Activated CD4-positive, alpha-beta T cell treated with anti-CD3 and anti-CD28 coated beads, Interleukin-2, amount 10 ng/mL, durations not matched to agents 24 days and 14 days (primary cell): ENCODE results near the gene REXO4. TPM values are rescaled to one million over a fixed set of nuclear protein-coding genes. Genes with fewer than 3 reads are reported as not detected.
"Not testable (repeated sequence)": the region's sequence is repeated elsewhere in the genome, so short reads cannot be mapped to it uniquely, and the experiment has no call there.

Source experiments
- DNase-seq: peaks from one replicate; pipeline ENCODE4 v3.0.0; 2022
- H3K27ac Mint-ChIP-seq: one replicate; pipeline ENCODE4 v1.8.0; 2022; ENCODE audit warnings: mild to moderate bottlenecking, mixed read lengths
- H3K27me3 Mint-ChIP-seq: one replicate; pipeline ENCODE4 v1.8.0; 2022; ENCODE audit warnings: mixed read lengths
- H3K36me3 Mint-ChIP-seq: one replicate; pipeline ENCODE4 v1.8.0; 2022; ENCODE audit warnings: low read depth, mild to moderate bottlenecking, mixed read lengths
- H3K4me1 Mint-ChIP-seq: one replicate; pipeline ENCODE4 v1.8.0; 2021; ENCODE audit warnings: mixed read lengths
- H3K4me3 Mint-ChIP-seq: one replicate; pipeline ENCODE4 v1.8.0; 2022; ENCODE audit warnings: mild to moderate bottlenecking, moderate library complexity, mixed read lengths
- H3K9me3 Mint-ChIP-seq: one replicate; pipeline ENCODE4 v1.8.0; 2021; ENCODE audit warnings: mixed read lengths
- intact Hi-C: fragments of 100-400 bp; cut with micrococcal nuclease; formaldehyde crosslinking; loops from one replicate; pipeline ENCODE4 v1.15.1; 2023
- total RNA-seq: library from RNA; stranded (reverse); gene quantifications from 2 replicates; pipeline ENCODE4 v1.2.3, GENCODE V29; 2022

REXO4 gene
- total RNA-seq, 1 donor from 2014 or later = 42.3 TPM

DNA sequence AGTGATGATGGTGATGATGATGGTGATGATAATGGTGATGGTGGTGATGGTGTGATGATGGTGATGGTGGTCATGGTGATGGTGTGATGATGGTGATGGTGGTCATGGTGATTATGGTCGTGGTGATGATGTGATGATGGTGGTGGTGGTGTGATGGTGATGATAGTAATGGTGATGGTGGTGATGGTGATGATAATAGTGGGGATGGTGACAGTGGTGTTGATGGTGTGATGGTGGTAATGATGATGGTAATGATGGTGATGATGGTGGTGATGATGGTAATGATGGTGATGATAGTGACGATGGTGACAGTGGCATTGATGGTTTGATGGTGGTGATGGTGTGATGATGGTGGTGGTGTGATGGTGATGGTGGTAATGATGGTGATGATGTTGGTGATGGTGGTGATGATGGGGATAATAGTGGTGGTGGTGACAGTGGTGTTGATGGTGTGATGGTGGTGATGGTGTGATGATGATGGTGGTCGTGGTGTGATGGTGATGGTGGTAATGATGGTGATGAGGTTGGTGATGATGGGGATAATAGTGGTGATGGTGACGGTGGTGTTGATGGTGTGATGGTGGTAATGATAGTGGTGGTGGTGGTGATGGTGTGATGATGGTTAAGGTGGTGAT lies 35.2 kb downstream of the REXO4 start:
- H3K27me3 Mint-ChIP-seq = peaks cover 3% of the 10 kb centered on the region
- H3K9me3 Mint-ChIP-seq = no peaks in the 10 kb centered on the region
- no peak for DNase-seq
- no peaks in the 10 kb centered on the region for H3K36me3 Mint-ChIP-seq
- intact Hi-C loops = no loop called here
- no peak overlapping the region for H3K27ac Mint-ChIP-seq
- H3K4me1 Mint-ChIP-seq = peaks cover 4% of the 10 kb centered on the region
- H3K4me3 Mint-ChIP-seq = no peak overlapping the region

DNA sequence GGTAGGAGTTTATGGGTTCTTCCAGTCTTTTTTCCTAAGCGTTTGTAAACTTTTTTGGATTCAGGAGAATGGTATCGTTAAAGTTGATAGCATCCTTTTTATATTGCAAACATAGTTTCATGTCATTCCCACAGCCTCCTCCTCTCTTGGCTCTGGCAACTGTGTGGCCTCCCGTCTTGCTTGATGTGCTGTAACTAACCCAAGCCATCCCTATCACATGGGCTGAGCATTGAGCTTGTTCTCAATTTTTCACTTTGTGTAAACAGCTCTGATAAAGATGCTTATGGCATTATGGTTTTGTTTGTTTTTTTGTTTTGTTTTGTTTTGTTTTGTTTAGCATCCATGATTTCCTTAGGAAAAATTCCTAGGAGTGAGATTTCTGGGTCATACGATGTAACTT lies 37.1 kb downstream of the REXO4 start:
- Mint-ChIP-seq H3K4me1 (peaks cover 6% of the 10 kb centered on the region), H3K4me3 (no peak overlapping the region), H3K36me3 (no peaks in the 10 kb centered on the region), H3K9me3 (no peaks in the 10 kb centered on the region), H3K27me3 (peaks cover 5% of the 10 kb centered on the region), H3K27ac (no peak overlapping the region)
- intact Hi-C loops = no loop called here
- DNase-seq = no peak

DNA sequence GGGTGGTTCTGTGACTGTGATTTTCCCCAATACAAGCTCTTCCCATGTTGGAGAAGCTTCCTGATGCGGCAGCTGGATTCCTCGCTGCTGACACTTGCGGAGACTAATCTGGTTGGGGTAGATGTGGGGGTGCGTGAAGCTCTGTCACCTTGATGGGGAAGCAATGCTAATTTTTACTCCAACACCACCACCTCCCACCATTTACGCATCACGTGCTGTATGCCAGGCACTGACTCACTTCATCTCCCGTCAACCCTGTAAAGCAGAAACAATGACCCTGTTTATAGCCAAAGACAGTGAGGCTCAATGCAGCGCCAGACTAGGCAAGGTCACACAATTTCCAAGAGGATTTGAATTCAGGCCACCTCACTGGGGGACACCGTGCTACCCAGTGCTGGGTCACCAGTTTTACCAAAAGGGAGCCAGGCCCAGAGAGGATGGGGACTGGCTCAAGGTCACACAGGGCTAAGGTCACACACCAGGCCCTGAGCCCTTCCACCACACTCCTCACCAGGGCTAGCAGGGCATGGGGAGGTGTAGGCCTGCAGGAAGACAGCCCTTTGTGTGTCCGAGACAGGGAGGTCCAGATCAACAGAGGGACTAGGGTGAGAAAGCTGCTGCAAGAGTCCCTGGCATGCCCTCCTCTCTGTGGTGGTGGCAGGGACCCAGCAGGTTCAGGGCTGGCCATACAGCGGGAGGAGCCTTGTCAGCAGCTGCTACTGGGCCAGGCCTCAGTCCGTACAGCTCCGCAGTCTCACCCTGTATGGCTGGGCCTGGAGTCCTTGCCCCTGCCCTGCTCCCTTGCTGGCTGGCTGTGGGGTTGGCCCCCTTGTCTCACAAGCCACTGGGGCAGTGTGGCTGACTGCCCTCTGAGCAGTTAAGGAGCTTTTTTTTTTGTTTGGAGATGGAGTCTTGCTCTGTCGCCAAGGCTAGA lies 38.4 kb downstream of the REXO4 start:
- H3K36me3 Mint-ChIP-seq = peaks cover 8% of the 10 kb centered on the region
- H3K4me1 Mint-ChIP-seq = peaks cover 13% of the 10 kb centered on the region
- no peaks in the 10 kb centered on the region for H3K9me3 Mint-ChIP-seq
- no peak overlapping the region for H3K4me3 Mint-ChIP-seq
- H3K27me3 Mint-ChIP-seq = peaks cover 7% of the 10 kb centered on the region
- intact Hi-C loops = no loop called here
- DNase-seq = no peak
- no peak overlapping the region for H3K27ac Mint-ChIP-seq

DNA sequence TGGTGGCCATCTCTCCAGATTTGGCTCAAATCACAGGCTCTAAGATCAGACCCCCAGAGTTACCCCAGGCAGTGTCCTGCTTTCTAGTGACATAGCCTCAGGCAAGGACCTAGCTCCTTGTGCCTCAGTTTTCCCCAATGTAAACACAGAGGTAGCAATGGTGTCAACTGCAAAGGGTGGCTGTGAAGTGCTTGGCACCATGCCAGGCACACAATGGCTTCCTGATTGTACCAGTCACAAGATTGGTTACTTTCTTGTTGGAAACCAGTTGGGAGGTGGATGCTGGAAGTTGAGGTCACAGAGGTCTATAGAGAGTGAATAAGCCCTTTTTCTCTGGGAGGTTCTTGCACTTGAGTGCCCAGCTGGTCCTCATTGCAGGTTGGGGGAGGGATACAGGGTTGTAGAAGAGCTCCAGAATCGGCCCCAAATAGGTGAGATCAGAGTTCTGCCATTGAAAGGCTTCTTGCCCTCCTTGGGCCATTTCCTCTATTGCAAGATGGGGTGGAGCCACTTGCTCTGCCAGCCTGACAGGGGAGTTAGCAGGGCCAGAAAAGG lies 39.3 kb downstream of the REXO4 start:
- Mint-ChIP-seq H3K36me3 (peaks cover 12% of the 10 kb centered on the region), H3K27ac (no peak overlapping the region), H3K9me3 (no peaks in the 10 kb centered on the region), H3K27me3 (peaks cover 7% of the 10 kb centered on the region), H3K4me3 (no peak overlapping the region), H3K4me1 (peaks cover 17% of the 10 kb centered on the region)
- no peak for DNase-seq
- intact Hi-C loops = no loop called here

DNA sequence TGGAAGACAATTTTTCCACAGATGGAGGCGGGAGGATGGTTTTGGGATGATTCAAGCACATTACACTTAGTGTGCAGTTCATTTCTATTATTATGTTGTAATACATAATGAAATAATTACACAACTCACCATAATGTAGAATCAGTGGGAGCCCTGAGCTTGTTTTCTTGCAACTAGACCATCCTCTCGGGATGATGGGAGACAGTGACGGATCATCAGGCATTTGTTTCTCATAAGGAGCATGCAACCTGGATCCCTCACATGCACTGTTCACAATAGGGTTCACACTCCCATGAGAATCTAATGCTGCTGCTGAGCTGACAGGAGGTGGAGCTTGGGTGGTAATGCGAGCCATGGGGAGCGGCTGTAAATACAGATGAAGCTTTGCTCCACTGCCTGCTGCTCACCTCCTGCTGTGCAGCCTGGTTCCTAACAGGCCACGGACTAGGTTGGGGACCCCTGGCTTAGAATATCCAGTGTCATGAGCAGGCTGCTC lies 40.0 kb downstream of the REXO4 start:
- Mint-ChIP-seq H3K27ac (no peak overlapping the region), H3K4me3 (no peak overlapping the region), H3K4me1 (peaks cover 24% of the 10 kb centered on the region), H3K9me3 (no peaks in the 10 kb centered on the region), H3K27me3 (peaks cover 7% of the 10 kb centered on the region), H3K36me3 (peaks cover 19% of the 10 kb centered on the region)
- DNase-seq = no peak
- intact Hi-C loops = no loop called here

DNA sequence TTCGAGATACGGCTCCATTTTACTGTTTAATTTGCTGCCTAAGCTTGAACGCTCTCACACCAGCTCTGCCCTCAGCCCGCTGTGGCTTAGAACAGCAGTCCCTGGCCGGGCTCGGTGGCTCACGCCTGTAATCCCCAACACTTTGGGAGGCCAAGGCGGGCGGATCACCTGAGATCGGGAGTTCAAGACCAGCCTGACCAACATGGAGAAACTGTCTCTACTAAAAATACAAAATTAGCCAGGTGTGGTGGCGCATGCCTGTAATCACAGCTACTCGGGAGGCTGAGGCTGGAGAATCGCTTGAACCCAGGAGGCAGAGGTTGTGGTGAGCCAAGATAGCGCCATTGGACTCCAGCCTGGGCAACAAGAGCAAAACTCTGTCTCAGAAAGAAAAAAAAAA lies 40.5 kb downstream of the REXO4 start:
- peaks cover 29% of the 10 kb centered on the region for H3K4me1 Mint-ChIP-seq
- intact Hi-C loops, H3K27me3 Mint-ChIP-seq, H3K27ac Mint-ChIP-seq, DNase-seq, H3K9me3 Mint-ChIP-seq: not testable (repeated sequence)
- peak overlapping the region; percentile 67 for H3K4me3 Mint-ChIP-seq
- peaks cover 23% of the 10 kb centered on the region for H3K36me3 Mint-ChIP-seq

DNA sequence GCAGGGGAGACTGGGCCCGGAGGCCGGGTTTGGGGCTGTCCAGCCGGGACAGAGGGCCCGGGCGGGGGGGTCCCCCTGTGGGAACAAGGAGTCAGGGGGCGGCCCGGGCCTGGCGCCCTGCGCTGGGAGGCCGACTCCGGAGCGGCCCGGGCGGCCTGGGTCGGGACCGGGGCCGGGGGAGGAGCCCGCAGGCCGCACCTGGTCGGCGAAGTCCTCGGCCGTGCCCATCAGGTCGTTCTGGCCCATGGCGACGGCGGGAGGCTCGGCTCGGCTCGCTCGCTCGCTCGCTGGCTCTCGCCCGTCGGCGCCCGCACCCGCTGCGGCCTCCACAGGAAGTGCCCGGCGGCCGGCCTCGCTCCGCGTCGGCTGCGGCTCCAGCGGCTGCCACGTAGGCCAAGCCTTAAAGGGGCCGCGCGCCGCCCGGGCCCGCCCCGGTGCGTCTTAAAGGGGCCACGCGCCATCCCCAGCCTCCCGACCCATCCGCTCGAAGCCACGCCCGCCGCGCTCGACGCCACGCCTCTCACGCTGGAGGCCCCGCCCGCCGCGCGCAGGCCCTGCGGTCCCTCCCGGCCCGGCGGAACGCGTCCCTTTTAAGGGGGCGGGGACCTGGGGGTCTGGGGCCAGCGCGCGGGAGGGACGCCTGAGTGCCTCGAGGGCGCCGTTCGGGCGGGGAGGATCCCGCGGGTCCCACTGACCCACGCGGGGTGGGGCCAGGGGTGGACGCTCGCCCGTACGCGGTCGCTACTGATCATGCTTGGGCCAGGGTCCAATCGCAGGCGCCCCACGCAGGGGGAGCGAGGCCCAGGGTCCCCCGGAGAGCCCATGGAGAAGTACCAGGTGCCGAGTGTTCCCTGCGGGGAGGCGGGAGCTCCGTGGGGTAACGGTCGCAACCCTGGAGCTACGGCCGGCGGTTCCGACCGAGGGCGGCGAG lies 41.8 kb downstream of the REXO4 start, which contains the start of the genes STKLD1 and SURF4:
TSS of gene STKLD1 (plus strand) at position 643 of the 931 bp plus-strand sequence. CDS start at position 751, 108 bp downstream.
TSS of gene SURF4 (minus strand) at position 337 of the 931 bp plus-strand sequence. CDS start at position 246, 91 bp downstream.
- peak within 1 kb of the TSS; percentile 97 for H3K27ac Mint-ChIP-seq
- H3K27me3 Mint-ChIP-seq = peaks cover 7% of the 10 kb centered on the region
- intact Hi-C loops = loop anchor here (1.0 kb wide), 4 partner anchors 28 to 83 kb away; partner anchors contain the start of genes CACFD1, MED22, REXO4 and RPL7A

DNA sequence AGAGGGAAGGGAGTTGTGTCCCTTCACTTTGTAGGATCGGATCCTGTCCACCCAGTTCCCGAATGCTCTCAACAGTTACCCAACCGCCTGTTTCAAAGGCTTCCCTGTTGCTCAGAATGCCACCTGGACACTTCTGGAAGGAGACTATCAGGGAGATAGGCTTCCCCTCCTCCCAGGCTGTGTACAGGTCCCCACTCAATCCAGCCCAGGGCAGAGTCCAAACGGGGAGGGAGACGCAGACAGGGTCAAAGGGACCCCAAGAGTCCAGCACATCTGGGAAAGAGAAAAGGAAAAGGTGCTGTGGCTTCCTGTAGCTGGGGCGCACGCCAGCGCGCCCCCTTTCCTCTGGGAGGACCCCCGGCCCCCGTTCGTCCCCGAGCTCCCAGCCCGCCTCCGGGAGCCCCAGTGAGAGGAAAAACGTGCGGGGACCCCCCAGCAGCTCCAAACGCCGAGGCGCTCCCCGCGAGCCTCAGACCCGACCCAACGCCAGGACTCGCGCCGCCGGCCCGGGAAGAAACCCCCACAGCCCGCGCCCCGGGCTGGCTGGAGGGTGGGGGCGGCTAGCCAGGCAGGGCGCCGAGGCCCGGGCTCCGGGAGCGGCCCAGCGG lies 42.6 kb downstream of the REXO4 start:
- DNase-seq = peak; percentile 76
- intact Hi-C loops = no loop called here
- H3K4me3 Mint-ChIP-seq = peak overlapping the region; percentile 99

More for the DNA sequence above, 41.8 kb downstream of the REXO4 start, which contains the start of the genes STKLD1 and SURF4:
- peak; percentile 100 for DNase-seq
- Mint-ChIP-seq H3K4me3 (peak within 1 kb of the TSS; percentile 99), H3K4me1 (peaks cover 42% of the 10 kb centered on the region), H3K9me3 (no peaks in the 10 kb centered on the region), H3K36me3 (peaks cover 35% of the 10 kb centered on the region)

DNA sequence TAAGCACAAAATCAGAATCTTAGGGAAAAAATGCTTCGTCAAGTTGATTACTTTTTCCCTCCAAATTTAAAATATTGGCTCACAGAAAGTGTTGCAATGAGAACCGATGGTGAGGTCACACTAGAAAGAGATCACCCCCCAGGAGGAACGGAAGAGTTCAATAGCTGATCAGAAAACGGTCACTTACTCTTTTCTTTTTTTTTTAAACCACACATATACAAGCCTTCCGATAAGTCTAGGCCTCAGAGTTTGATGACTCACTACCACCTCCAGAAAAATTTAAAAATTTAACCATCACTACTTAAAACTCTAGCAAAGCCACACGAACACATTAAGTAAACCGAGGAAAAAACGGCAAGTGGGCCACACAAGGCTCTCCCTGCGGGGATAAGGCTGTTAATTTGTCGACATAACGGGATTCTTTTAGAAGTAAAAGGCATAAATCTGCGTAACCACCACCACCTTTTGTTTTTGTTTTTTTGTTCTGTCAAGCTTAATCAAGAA lies 43.1 kb downstream of the REXO4 start:
- peak overlapping the region; percentile 99 for H3K4me3 Mint-ChIP-seq
- intact Hi-C loops = loop anchor here (5.0 kb wide), 2 partner anchors 187 to 227 kb away; no protein-coding TSS in a partner anchor
- H3K9me3 Mint-ChIP-seq = no peaks in the 10 kb centered on the region
- peak overlapping the region; percentile 97 for H3K27ac Mint-ChIP-seq
- H3K36me3 Mint-ChIP-seq = peaks cover 49% of the 10 kb centered on the region
- H3K4me1 Mint-ChIP-seq = peaks cover 54% of the 10 kb centered on the region
- peaks cover 7% of the 10 kb centered on the region for H3K27me3 Mint-ChIP-seq
- peak; percentile 74 for DNase-seq

More for the DNA sequence above, 42.6 kb downstream of the REXO4 start:
- Mint-ChIP-seq H3K4me1 (peaks cover 49% of the 10 kb centered on the region), H3K36me3 (peaks cover 43% of the 10 kb centered on the region), H3K27ac (peak overlapping the region; percentile 97), H3K27me3 (peaks cover 7% of the 10 kb centered on the region), H3K9me3 (no peaks in the 10 kb centered on the region)

DNA sequence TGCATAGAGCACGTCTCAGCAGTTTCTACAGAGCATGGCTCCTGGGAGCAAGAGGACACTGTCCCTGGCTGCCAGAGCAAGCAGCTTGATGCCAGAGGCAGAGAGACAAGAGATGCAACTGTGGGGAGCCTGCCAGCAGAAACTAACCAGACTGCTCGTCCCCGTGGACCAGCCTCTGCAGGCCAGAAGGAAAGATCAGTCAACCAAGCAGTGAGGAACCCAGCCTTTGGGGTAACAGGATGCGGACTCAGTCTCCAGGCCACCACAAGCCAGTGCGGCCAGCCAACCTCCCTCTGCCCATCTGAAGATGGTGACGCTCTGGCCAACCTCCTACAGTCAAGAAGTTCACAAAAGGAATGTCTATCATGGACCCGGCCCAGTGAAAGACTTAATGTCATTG lies 45.7 kb downstream of the REXO4 start:
- Mint-ChIP-seq H3K9me3 (no peaks in the 10 kb centered on the region), H3K4me3 (peak overlapping the region; percentile 84), H3K27ac (peak overlapping the region; percentile 94), H3K4me1 (peaks cover 62% of the 10 kb centered on the region), H3K36me3 (peaks cover 64% of the 10 kb centered on the region), H3K27me3 (peaks cover 2% of the 10 kb centered on the region)
- intact Hi-C loops = loop anchor here (5.0 kb wide), 2 partner anchors 185 to 225 kb away; no protein-coding TSS in a partner anchor
- DNase-seq = peak; percentile 62

DNA sequence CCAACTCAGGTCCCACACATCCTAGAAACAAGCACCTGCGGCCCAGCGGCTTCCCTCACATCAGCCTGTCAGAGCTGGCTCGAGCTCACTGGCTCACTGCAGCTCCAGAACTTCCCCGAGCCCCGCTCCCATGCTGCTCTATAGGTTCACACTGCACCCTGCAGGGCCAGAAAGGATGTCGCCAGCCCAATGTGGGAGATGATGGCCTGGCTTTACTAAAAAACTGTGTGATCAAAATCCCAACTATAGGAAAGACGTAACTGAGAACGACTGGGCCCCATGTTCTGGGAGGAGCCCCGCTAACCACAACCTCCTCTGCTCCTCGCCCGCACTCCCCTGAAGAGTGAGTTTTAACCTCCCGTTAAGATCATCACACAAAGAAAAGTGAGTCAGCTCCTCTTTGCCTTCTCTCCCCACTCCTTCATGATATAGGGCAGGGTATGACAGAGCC lies 46.5 kb downstream of the REXO4 start:
- H3K9me3 Mint-ChIP-seq = no peaks in the 10 kb centered on the region
- intact Hi-C loops = loop anchor here (1.0 to 5.0 kb wide), 6 partner anchors 15 to 224 kb away; partner anchors contain the start of genes MED22, RPL7A, SURF1 and SURF2
- DNase-seq = peak; percentile 87
- peaks cover 2% of the 10 kb centered on the region for H3K27me3 Mint-ChIP-seq
- peaks cover 70% of the 10 kb centered on the region for H3K36me3 Mint-ChIP-seq
- H3K4me1 Mint-ChIP-seq = peaks cover 62% of the 10 kb centered on the region
- peak overlapping the region; percentile 94 for H3K27ac Mint-ChIP-seq
- H3K4me3 Mint-ChIP-seq = peak overlapping the region; percentile 84

DNA sequence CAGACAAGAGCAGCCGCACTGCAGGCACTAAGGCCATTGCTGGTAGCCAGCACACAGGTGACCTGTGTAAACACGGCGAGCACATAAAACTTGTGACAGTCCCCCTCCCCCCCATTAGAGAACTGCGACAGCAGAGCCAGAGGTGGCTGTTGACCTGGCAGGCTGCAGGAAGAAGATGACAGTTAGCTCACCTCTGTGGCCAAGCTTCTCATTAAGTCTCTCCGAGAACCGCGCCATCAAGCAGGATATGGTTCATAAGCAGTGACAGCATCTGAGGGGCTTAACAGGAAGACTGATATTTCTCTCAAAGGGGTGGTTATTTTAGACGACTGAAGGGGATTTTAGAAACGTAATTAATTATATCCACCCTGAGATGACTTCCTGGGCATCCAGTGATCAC lies 47.1 kb downstream of the REXO4 start:
- intact Hi-C loops = loop anchor here (1.0 to 5.0 kb wide), 6 partner anchors 14 to 223 kb away; partner anchors contain the start of genes MED22, RPL7A, SURF1 and SURF2
- peaks cover 76% of the 10 kb centered on the region for H3K36me3 Mint-ChIP-seq
- peak overlapping the region; percentile 84 for H3K4me3 Mint-ChIP-seq
- DNase-seq = peak; percentile 80
- H3K27me3 Mint-ChIP-seq = peaks cover 2% of the 10 kb centered on the region
- H3K9me3 Mint-ChIP-seq = no peaks in the 10 kb centered on the region
- H3K4me1 Mint-ChIP-seq = peaks cover 62% of the 10 kb centered on the region
- peak overlapping the region; percentile 94 for H3K27ac Mint-ChIP-seq
